GM06990 (cell line): Measurements from ENCODE around the gene STX19.

Source experiments
- DNase-seq: peaks from one replicate; pipeline ENCODE4 v3.0.0-alpha.2; 2011; ENCODE audit not compliant: insufficient read length; ENCODE audit errors: extremely low read depth
- H3K27me3 ChIP-seq: replicated peaks from 2 replicates; pipeline ENCODE4 v1.6.0; 2011; ENCODE audit warnings: low read length; ENCODE audit not compliant: control insufficient read depth, insufficient read depth
- H3K36me3 ChIP-seq: 2 replicates; pipeline ENCODE4 v1.5.1; 2011; ENCODE audit warnings: low read length; ENCODE audit not compliant: control insufficient read depth, insufficient read depth
- H3K4me3 ChIP-seq: replicated peaks from 2 replicates; pipeline ENCODE4 v1.5.1; 2011; ENCODE audit warnings: low read depth, mild to moderate bottlenecking, control low read depth, low read length
- TF ChIP-seq, protein P1 (sequence below): IDR thresholded peaks from 2 replicates; pipeline ENCODE4 v1.5.1; 2011; ENCODE audit warnings: low read length, control low read depth, mild to moderate bottlenecking, inconsistent platforms; ENCODE audit not compliant: insufficient read depth, poor library complexity, severe bottlenecking

The STX19 gene

DNA sequence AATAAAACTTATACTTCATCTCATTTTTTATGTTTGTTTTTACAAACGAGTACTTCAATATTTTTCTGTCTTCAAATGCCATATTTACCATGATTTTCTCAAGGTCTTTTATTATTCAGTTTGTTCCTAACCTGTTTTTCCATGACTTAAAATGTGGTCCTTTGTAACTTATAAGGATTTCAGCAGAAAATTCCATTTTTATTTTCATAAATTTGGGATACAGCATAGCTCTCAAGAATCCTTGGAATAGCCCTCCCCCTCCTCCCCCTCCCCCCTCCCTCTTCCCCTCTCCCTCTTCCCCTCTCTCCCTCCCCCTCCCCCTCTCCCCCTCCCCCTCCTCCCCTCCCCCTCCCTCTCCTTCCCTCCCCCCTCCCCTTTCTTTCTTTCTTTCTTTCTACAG, 14.9 kb upstream of the STX19 start:
- TF ChIP-seq, protein P1, sequence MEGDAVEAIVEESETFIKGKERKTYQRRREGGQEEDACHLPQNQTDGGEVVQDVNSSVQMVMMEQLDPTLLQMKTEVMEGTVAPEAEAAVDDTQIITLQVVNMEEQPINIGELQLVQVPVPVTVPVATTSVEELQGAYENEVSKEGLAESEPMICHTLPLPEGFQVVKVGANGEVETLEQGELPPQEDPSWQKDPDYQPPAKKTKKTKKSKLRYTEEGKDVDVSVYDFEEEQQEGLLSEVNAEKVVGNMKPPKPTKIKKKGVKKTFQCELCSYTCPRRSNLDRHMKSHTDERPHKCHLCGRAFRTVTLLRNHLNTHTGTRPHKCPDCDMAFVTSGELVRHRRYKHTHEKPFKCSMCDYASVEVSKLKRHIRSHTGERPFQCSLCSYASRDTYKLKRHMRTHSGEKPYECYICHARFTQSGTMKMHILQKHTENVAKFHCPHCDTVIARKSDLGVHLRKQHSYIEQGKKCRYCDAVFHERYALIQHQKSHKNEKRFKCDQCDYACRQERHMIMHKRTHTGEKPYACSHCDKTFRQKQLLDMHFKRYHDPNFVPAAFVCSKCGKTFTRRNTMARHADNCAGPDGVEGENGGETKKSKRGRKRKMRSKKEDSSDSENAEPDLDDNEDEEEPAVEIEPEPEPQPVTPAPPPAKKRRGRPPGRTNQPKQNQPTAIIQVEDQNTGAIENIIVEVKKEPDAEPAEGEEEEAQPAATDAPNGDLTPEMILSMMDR = no peak

GRCh38 chr3:94036909-94037507, 8.6 kb upstream of the STX19 start:
- TF ChIP-seq, protein P1 = peak; percentile 52
- Histone ChIP-seq H3K4me3 (no peak overlapping the region), H3K36me3 (no peaks in the 10 kb centered on the region), H3K27me3 (no peaks in the 10 kb centered on the region)
- no peak for DNase-seq

More for the DNA sequence above, 14.9 kb upstream of the STX19 start:
- Histone ChIP-seq H3K27me3 (no peaks in the 10 kb centered on the region), H3K36me3 (no peaks in the 10 kb centered on the region), H3K4me3 (no peak overlapping the region)
- no peak for DNase-seq

GRCh38 chr3:94026623-94027022, 1.8 kb downstream of the STX19 start:
- Histone ChIP-seq H3K27me3 (no peaks in the 10 kb centered on the region), H3K36me3 (no peaks in the 10 kb centered on the region), H3K4me3 (no peak overlapping the region)
- TF ChIP-seq, protein P1 = no peak
- DNase-seq = no peak

DNA sequence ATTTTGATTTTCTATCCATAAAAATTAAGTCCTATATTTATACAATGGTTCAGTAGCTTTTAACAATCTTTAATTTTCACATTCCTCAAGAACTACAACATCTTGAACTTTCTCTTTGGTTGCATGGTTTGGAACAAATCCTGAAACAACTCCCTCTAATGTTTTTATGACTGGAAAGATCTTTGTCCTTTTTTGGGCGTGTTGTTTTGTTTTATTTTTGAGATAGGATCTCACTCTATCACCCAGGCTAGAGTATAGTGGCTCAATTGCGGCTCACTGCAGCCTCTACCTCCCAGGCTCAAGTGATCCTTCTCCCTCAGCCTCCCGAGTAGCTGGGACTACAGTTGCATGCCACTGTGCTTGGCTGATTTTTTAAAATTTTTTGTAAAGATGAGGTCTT, 4.0 kb downstream of the STX19 start:
- H3K27me3 ChIP-seq = no peaks in the 10 kb centered on the region
- H3K36me3 ChIP-seq = no peaks in the 10 kb centered on the region
- DNase-seq = no peak
- H3K4me3 ChIP-seq = no peak overlapping the region
- TF ChIP-seq, protein P1 = no peak

DNA sequence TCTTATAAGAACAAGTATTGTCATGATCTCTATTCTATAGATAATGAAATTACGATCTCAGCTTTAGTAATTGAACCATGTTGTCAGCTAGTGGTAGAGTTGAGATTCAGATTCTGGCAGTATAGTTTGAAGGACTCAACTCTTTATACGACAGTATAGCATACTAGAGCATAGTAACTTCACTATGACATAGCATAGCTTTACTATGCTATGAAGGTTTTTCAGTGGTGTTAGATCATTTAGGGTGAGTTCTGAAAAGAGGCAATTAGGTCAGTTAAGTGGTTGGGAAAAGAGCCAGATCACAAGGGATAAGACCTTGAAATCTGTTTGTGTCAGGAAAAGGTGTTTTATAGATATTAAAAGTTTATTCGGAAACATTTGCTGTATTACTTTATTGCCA, 8.1 kb downstream of the STX19 start:
- H3K27me3 ChIP-seq = no peaks in the 10 kb centered on the region
- no peak for DNase-seq
- TF ChIP-seq, protein P1 = no peak
- H3K4me3 ChIP-seq = no peak overlapping the region
- H3K36me3 ChIP-seq = no peaks in the 10 kb centered on the region

DNA sequence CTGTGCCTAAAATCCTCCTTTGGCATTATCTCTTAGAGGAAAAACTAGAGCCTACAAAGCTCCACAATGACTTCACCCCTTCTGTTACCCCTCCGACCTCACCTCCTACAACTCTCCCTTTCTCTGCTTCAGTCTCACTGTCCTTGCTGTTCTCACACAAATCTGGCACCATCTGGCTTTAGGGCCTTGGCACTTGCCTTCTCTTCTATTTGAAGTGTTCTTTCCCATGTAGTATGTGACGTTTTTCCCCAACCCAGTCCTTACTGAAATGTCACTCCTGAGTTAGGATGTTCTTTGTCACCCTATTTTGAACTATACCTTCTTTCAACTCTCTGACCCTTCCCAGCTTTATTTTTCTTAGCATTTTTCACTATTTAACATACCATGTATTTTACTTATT, 8.7 kb downstream of the STX19 start:
- DNase-seq = no peak
- TF ChIP-seq, protein P1 = no peak
- no peak overlapping the region for H3K4me3 ChIP-seq
- no peaks in the 10 kb centered on the region for H3K36me3 ChIP-seq
- no peaks in the 10 kb centered on the region for H3K27me3 ChIP-seq
